ENCODE data around the gene SEMA6D.

The SEMA6D gene

GRCh38 chr15:47744496-47744895 is 27.2 kb downstream of the SEMA6D start:
- no peak for DNase-seq

GRCh38 chr15:47744973-47745372 is 27.7 kb downstream of the SEMA6D start:
- no peak for DNase-seq

GRCh38 chr15:47746516-47746915 is 29.2 kb downstream of the SEMA6D start:
- DNase-seq = peak; percentile 31

- no peak for DNase-seq
Measured at GRCh38 chr15:47750030-47750739, 32.9 kb downstream of the SEMA6D start.

- no peak for DNase-seq
Measured at GRCh38 chr15:47750740-47751262, 33.5 kb downstream of the SEMA6D start.

GRCh38 chr15:47753591-47753990 is 36.3 kb downstream of the SEMA6D start:
- DNase-seq = no peak

- DNase-seq = peak; percentile 6
Measured at GRCh38 chr15:47754312-47754711, 37.0 kb downstream of the SEMA6D start.

- DNase-seq = no peak
Measured at GRCh38 chr15:47755941-47756340, 38.6 kb downstream of the SEMA6D start.

- no peak for DNase-seq
Measured at GRCh38 chr15:47756872-47757271, 39.6 kb downstream of the SEMA6D start.

- no peak for DNase-seq
Measured at GRCh38 chr15:47757331-47757730, 40.0 kb downstream of the SEMA6D start.

- peak; percentile 62 for DNase-seq
Measured at GRCh38 chr15:47762621-47763020, 45.3 kb downstream of the SEMA6D start.

- DNase-seq = no peak
Measured at GRCh38 chr15:47764666-47765065, 47.4 kb downstream of the SEMA6D start.

GRCh38 chr15:47766406-47766805 is 49.1 kb downstream of the SEMA6D start:
- no peak for DNase-seq

- DNase-seq = no peak
Measured at GRCh38 chr15:47767035-47767434, 49.7 kb downstream of the SEMA6D start.

GRCh38 chr15:47768735-47769134 is 51.4 kb downstream of the SEMA6D start:
- DNase-seq = no peak

- no peak for DNase-seq
Measured at GRCh38 chr15:47769166-47769565, 51.9 kb downstream of the SEMA6D start.

- peak; percentile 37 for DNase-seq
Measured at GRCh38 chr15:47773143-47773542, 55.8 kb downstream of the SEMA6D start.

GRCh38 chr15:47778263-47778770 is 61.0 kb downstream of the SEMA6D start:
- no peak for DNase-seq

- DNase-seq = no peak
Measured at GRCh38 chr15:47780971-47781370, 63.7 kb downstream of the SEMA6D start.

- no peak for DNase-seq
Measured at GRCh38 chr15:47781527-47781926, 64.2 kb downstream of the SEMA6D start.

- no peak for DNase-seq
Measured at GRCh38 chr15:47784820-47785219, 67.5 kb downstream of the SEMA6D start.

- no peak for DNase-seq
Measured at GRCh38 chr15:47786371-47786770, 69.1 kb downstream of the SEMA6D start.

- DNase-seq = no peak
Measured at GRCh38 chr15:47787875-47788274, 70.6 kb downstream of the SEMA6D start.

GRCh38 chr15:47788685-47789084 is 71.4 kb downstream of the SEMA6D start:
- no peak for DNase-seq

- no peak for DNase-seq
Measured at GRCh38 chr15:47791161-47791560, 73.9 kb downstream of the SEMA6D start.

Data from NCI-H2171 treated with DMSO at 0.1 percent for 48 hours (cell line).